PC-9 (cell line): ENCODE results near the gene SLC6A18. TPM values are rescaled to one million over a fixed set of nuclear protein-coding genes. Genes with fewer than 3 reads are reported as not detected.

ENCODE experiments used
- BruUV-seq: library from RNA; stranded (reverse); fragments of 400-500 nt; replicated peaks from 2 replicates; lab custom pipeline; 2021; lab: Mats Ljungman, UMichigan
- CTCF ChIA-PET: fragments of 300-600 bp; sonication (Branson Sonifier 250); formaldehyde crosslinking; loops from one replicate; lab custom pipeline; 2022; ENCODE audit warnings: antibody characterized with exemption; lab: Charles Lee
- POLR2A ChIA-PET: fragments of 300-600 bp; sonication (Branson Sonifier 250); formaldehyde crosslinking; loops from one replicate; lab custom pipeline; 2022; ENCODE audit warnings: antibody characterized with exemption; ENCODE audit not compliant: unreplicated experiment; lab: Charles Lee
- DNase-seq, 2 experiments: peaks; one replicate each; pipeline versions ENCODE4 v3.0.0 to v3.0.0-alpha.2; 2015 to 2022; ENCODE audit warnings: mixed read lengths in 1 of 2
- H2AFZ ChIP-seq: fragments of 200-600 bp; sonication (generic); 2 replicates; pipeline ENCODE4 v1.8.1; 2017; ENCODE audit warnings: antibody characterized with exemption
- H3F3A ChIP-seq: fragments of 200-600 bp; sonication (generic); 2 replicates; pipeline ENCODE4 v1.8.1; 2017; ENCODE audit warnings: antibody characterized with exemption, mild to moderate bottlenecking, low read depth; ENCODE audit not compliant: insufficient read depth
- H3K27ac ChIP-seq: fragments of 200-600 bp; sonication (generic); 2 replicates; pipeline ENCODE4 v1.6.1; 2016; ENCODE audit warnings: mixed run types
- H3K27me3 ChIP-seq: fragments of 200-600 bp; sonication (generic); 2 replicates; pipeline ENCODE4 v1.6.1; 2016; ENCODE audit warnings: low read depth, mixed run types; ENCODE audit not compliant: insufficient read depth
- H3K36me3 ChIP-seq: fragments of 200-600 bp; sonication (generic); 2 replicates; pipeline ENCODE4 v1.6.1; 2016; ENCODE audit warnings: low read depth, mixed run types
- H3K4me1 ChIP-seq: fragments of 200-600 bp; sonication (generic); replicated peaks from 2 replicates; pipeline ENCODE4 v1.6.1; 2016; ENCODE audit warnings: mixed run types; ENCODE audit not compliant: insufficient read depth
- H3K4me2 ChIP-seq: fragments of 200-600 bp; sonication (generic); 2 replicates; pipeline ENCODE4 v1.6.1; 2017; ENCODE audit warnings: mixed run types
- H3K4me3 ChIP-seq: fragments of 200-600 bp; sonication (generic); 2 replicates; pipeline ENCODE4 v1.6.1; 2016; ENCODE audit warnings: mixed run types
- H3K79me2 ChIP-seq: fragments of 200-600 bp; sonication (generic); 2 replicates; pipeline ENCODE4 v1.6.1; 2017; ENCODE audit warnings: low read depth, mixed run types
- H3K9me2 ChIP-seq: fragments of 200-600 bp; sonication (generic); 2 replicates; pipeline ENCODE4 v1.8.1; 2017; ENCODE audit warnings: mild to moderate bottlenecking; ENCODE audit not compliant: insufficient read depth
- H3K9me3 ChIP-seq: fragments of 200-600 bp; sonication (generic); 2 replicates; pipeline ENCODE4 v1.8.1; 2016; ENCODE audit warnings: low read depth; ENCODE audit not compliant: insufficient read depth
- H4K20me1 ChIP-seq: fragments of 200-600 bp; sonication (generic); 2 replicates; pipeline ENCODE4 v1.8.1; 2017; ENCODE audit not compliant: insufficient read depth
- CTCF ChIP-seq: fragments of 200-600 bp; sonication (generic); conservative IDR thresholded peaks from 2 replicates; pipeline ENCODE4 v1.6.1; 2017; ENCODE audit warnings: mixed run types, antibody characterized with exemption, mild to moderate bottlenecking, moderate library complexity
- EZH2 ChIP-seq: fragments of 200-600 bp; sonication (generic); IDR thresholded peaks from 2 replicates; pipeline ENCODE4 v1.8.0; 2017; ENCODE audit warnings: antibody characterized with exemption, low read depth
- intact Hi-C: fragments of 100-400 bp; cut with micrococcal nuclease; formaldehyde crosslinking; loops from one replicate; pipeline ENCODE4 v1.10.0; 2022; ENCODE audit not compliant: unreplicated experiment
- total RNA-seq: library from RNA; stranded (reverse); gene quantifications from 2 replicates; pipeline ENCODE4 v1.2.3, GENCODE V29; 2021

SLC6A18 gene
- total RNA-seq, 1 experiment from 2014 or later, result not detected

DNA sequence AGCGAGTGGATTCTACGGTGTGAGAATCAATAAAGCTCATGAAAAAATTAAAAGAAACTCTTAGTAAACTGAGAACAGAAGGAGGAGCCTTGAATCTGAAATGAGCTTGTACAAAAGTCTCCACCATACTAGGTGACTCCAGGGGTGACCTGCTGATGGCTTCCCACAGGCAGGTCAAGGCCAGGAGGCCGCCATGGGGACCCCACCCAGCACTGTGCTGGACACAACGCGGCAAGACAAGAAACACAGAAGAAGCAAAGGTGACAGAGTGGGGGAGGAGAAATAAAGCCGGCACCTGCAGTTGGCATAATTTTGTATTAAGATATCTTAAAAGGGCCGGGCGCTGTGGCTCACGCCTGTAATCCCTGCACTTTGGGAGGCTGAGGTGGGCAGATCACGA, 35.9 kb upstream of the SLC6A18 start:
- no peak overlapping the region for H3K27ac ChIP-seq
- no peaks in the 10 kb centered on the region for H3K9me2 ChIP-seq
- H3K4me1 ChIP-seq, result no peaks in the 10 kb centered on the region
- no peaks in the 10 kb centered on the region for H4K20me1 ChIP-seq
- no peaks in the 10 kb centered on the region for H3K36me3 ChIP-seq
- TF ChIP-seq CTCF (no peak), EZH2 (no peak; the same call in 1 of the 2 replicates)
- H3K9me3 ChIP-seq, result no peaks in the 10 kb centered on the region
- intact Hi-C loops, result no loop called here
- no TSS peak for BruUV-seq
- H3K27me3 ChIP-seq, result peaks cover 82% of the 10 kb centered on the region
- H3K79me2 ChIP-seq, result no peaks in the 10 kb centered on the region
- POLR2A ChIA-PET, result no interaction called here
- no peak overlapping the region for H2AFZ ChIP-seq
- 0 out of 2 replicates have a peak, but pooled peaks cover 7% of the 10 kb centered on the region for H3F3A ChIP-seq
- no peak for DNase-seq
- CTCF ChIA-PET, result interaction anchor here (0.6 kb wide), 1 partner anchor 464 kb away, joined by 3 read pairs; no protein-coding TSS in a partner anchor
- H3K4me3 ChIP-seq, result no peak overlapping the region
- no peak overlapping the region for H3K4me2 ChIP-seq

DNA sequence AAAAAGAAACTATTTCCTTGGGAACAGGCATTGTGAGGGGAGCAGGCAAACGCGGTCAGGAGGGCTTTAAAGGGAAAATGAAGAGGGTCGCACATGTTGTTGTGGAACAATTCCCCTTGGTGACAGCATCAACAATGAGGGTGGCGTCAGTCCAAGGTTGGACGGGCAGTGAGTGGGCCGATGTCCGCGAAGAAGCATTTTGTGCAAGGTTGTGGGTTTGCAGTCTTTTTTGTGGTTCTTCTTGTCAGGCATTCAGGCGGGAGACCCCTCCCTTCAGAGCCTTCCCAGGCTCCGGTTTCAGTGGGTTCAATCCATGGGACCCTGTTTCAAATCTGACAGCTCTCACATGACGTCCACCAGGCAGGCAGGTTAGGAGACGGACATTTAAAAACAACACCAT, 34.9 kb upstream of the SLC6A18 start:
- Histone ChIP-seq H3K79me2 (no peaks in the 10 kb centered on the region), H3K4me3 (no peak overlapping the region), H3K9me3 (no peaks in the 10 kb centered on the region), H4K20me1 (no peaks in the 10 kb centered on the region), H3K4me2 (no peak overlapping the region), H3K36me3 (no peaks in the 10 kb centered on the region), H3K9me2 (no peaks in the 10 kb centered on the region), H3F3A (0 out of 2 replicates have a peak, but pooled peaks cover 1% of the 10 kb centered on the region), H2AFZ (no peak overlapping the region), H3K4me1 (no peaks in the 10 kb centered on the region), H3K27ac (no peak overlapping the region), H3K27me3 (peaks cover 82% of the 10 kb centered on the region)
- intact Hi-C loops, result no loop called here
- ChIA-PET POLR2A (no interaction called here), CTCF (interaction anchor here (0.7 kb wide), 1 partner anchor 121 kb away, joined by 3 read pairs; no protein-coding TSS in a partner anchor)
- no TSS peak for BruUV-seq
- DNase-seq, result no peak
- TF ChIP-seq EZH2, result no peak
- TF ChIP-seq CTCF, result no peak

DNA sequence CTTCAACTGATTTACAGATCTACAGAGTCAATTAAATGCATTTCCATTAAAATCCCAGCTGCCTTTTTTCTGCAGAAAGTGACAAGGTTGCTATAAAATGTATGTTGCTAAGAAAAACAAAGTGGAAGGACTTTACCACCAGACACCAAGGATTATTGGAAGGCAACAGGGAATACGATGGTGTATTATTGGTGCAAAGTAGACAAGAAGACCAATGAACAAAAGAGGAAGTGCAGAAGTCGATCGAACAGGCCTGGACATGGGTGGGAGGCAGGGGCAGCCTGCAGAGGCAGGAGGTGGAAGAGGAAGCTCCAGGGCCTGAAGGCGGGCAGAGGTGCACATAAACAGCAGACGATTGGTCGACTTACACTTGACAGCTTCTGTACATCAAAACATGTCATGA, 34.3 kb upstream of the SLC6A18 start:
- Histone ChIP-seq H3K27ac (no peak overlapping the region), H3F3A (no peaks in the 10 kb centered on the region), H3K36me3 (no peaks in the 10 kb centered on the region), H3K4me2 (no peak overlapping the region), H3K9me3 (no peaks in the 10 kb centered on the region), H3K79me2 (no peaks in the 10 kb centered on the region), H3K9me2 (no peaks in the 10 kb centered on the region), H3K27me3 (peaks cover 82% of the 10 kb centered on the region), H3K4me3 (no peak overlapping the region), H2AFZ (no peak overlapping the region), H3K4me1 (no peaks in the 10 kb centered on the region), H4K20me1 (no peaks in the 10 kb centered on the region)
- ChIA-PET POLR2A (no interaction called here), CTCF (interaction anchor here (0.7 kb wide), 1 partner anchor 120 kb away, joined by 3 read pairs; no protein-coding TSS in a partner anchor)
- intact Hi-C loops, result no loop called here
- no peak for TF ChIP-seq CTCF
- TF ChIP-seq EZH2, result 0 out of 2 replicates have a peak, but pooled peaks have one; percentile 42
- no TSS peak for BruUV-seq
- DNase-seq, result no peak
